ENCODE measurements around the gene GLIS1. TPM values are rescaled to one million over a fixed set of nuclear protein-coding genes. Genes with fewer than 3 reads are reported as not detected.

GLIS1 gene
- total and polyA plus RNA-seq, 10 of the 15 experiments (the other 5 are each of a cell fraction or from before 2014, with no cell fraction given), result not detected

- TF ChIP-seq USF1 (IDR thresholded peaks at IDR 0.05; ENCODE audit: borderline replicate concordance, extremely low read length, insufficient read depth, low read depth, low read length), result no peak
- TF ChIP-seq MYC (IDR thresholded peaks at IDR 0.05; ENCODE audit: insufficient read depth, insufficient read length, insufficient replicate concordance, low read length, severe bottlenecking), result no peak
- TF ChIP-seq ZNF622 (IDR thresholded peaks at IDR 0.05), result no peak
- no peak for TF ChIP-seq CEBPZ (IDR thresholded peaks at IDR 0.05; ENCODE audit: low read depth, low read length)
- no peak for TF ChIP-seq ZNF24 (IDR thresholded peaks at IDR 0.05)
- no peak for TF ChIP-seq NFXL1 (IDR thresholded peaks at IDR 0.05; ENCODE audit: borderline replicate concordance)
- TF ChIP-seq SUPT20H (IDR thresholded peaks at IDR 0.05; ENCODE audit: borderline replicate concordance, control insufficient read depth, low read depth, low read length), result no peak
- TF ChIP-seq ASH2L (IDR thresholded peaks at IDR 0.05; ENCODE audit: borderline replicate concordance, low read depth), result no peak
Measured at GRCh38 chr1:53572815-53573173, 166.2 kb downstream of the GLIS1 start (continued).

Data from GM12878 (cell line).